K562 (cell line): Measurements from ENCODE around the gene KLHDC7A. TPM values are rescaled to one million over a fixed set of nuclear protein-coding genes. Genes with fewer than 3 reads are reported as not detected.

Source experiments
- ARID2 ChIP-seq: fragments of 450-650 bp; IDR thresholded peaks from 2 replicates; pipeline ENCODE4 v1.6.1; 2017; ENCODE audit warnings: antibody characterized with exemption, mild to moderate bottlenecking
- ARID4B ChIP-seq: sonication (generic); formaldehyde crosslinking; IDR thresholded peaks from 2 replicates; pipeline ENCODE4 v1.8.0; 2022; ENCODE audit warnings: mild to moderate bottlenecking, missing genetic modification reagents
- CREB5 ChIP-seq: fragments of 250-450 bp; sonication (Bioruptor Pico); IDR thresholded peaks from 2 replicates; pipeline ENCODE4 v1.5.0; 2020; ENCODE audit warnings: mild to moderate bottlenecking
- E2F8 ChIP-seq: fragments of 450-650 bp; IDR thresholded peaks from 2 replicates; pipeline ENCODE4 v1.7.1; 2018; ENCODE audit warnings: mild to moderate bottlenecking, low read depth; ENCODE audit not compliant: partially characterized antibody
- FIP1L1 ChIP-seq: fragments of 200-400 bp; formaldehyde crosslinking; IDR thresholded peaks from 2 replicates; pipeline ENCODE4 v1.6.1; 2018; ENCODE audit warnings: mild to moderate bottlenecking, low read depth, low read length; ENCODE audit not compliant: poor library complexity, severe bottlenecking
- HDAC6 ChIP-seq: IDR thresholded peaks from 2 replicates; pipeline ENCODE4 v1.6.1; 2012; ENCODE audit warnings: low read depth, mild to moderate bottlenecking, control low read depth, inconsistent platforms, low read length, moderate library complexity
- MYNN ChIP-seq, 2 experiments: sonication (generic); formaldehyde crosslinking in 1 of 2; IDR thresholded peaks; 2 replicates each; pipeline versions ENCODE4 v1.5.0 to v1.6.1; 2016 to 2020; ENCODE audit warnings: antibody characterized with exemption in 1 of 2, missing genetic modification reagents in 1 of 2
- NFYB ChIP-seq: IDR thresholded peaks from 2 replicates; pipeline ENCODE4 v1.6.1; 2011; ENCODE audit warnings: mild to moderate bottlenecking, moderate library complexity; ENCODE audit not compliant: insufficient read length; ENCODE audit errors: extremely low read depth
- NUFIP1 ChIP-seq: fragments of 450-650 bp; IDR thresholded peaks from 2 replicates; pipeline ENCODE4 v1.6.1; 2018; ENCODE audit not compliant: partially characterized antibody
- SRSF1 ChIP-seq: fragments of 200-400 bp; formaldehyde crosslinking; IDR thresholded peaks from 2 replicates; pipeline ENCODE4 v1.6.1; 2017; ENCODE audit warnings: mild to moderate bottlenecking, low read depth, low read length, moderate library complexity
- TEAD1 ChIP-seq, 2 experiments: fragments of 450-650 bp in 1 of 2; sonication (generic) in 1 of 2; formaldehyde crosslinking; IDR thresholded peaks; 2 replicates each; pipeline versions ENCODE4 v1.4.0 to v1.8.0; 2020 to 2022; ENCODE audit warnings: mild to moderate bottlenecking in 2 of 2, missing genetic modification reagents in 1 of 2
- USF2 ChIP-seq: sonication (generic); formaldehyde crosslinking; IDR thresholded peaks from 2 replicates; pipeline ENCODE4 v1.5.0; 2020; ENCODE audit warnings: missing genetic modification reagents
- ZFP30 ChIP-seq: fragments of 250-450 bp; sonication (Bioruptor Pico); IDR thresholded peaks from 2 replicates; pipeline ENCODE4 v1.8.0; 2022; ENCODE audit warnings: moderate library complexity, mild to moderate bottlenecking, inconsistent platforms, borderline replicate concordance
- ZNF449 ChIP-seq: fragments of 250-450 bp; sonication (Bioruptor Pico); IDR thresholded peaks from 2 replicates; pipeline ENCODE4 v1.8.0; 2022; ENCODE audit warnings: moderate library complexity, mild to moderate bottlenecking, inconsistent platforms
- polyA plus RNA-seq, 8 experiments: library from polyadenylated mRNA; depleted of rRNA in 4 of 8; stranded (reverse) in 5 of 8; unstranded in 3 of 8; fragments of >200 nt; fragmentation: Nextera tagmentation in 2 of 8; fragmentation: Illumina TruSeq in 1 of 8; extraction: Ambion mirVana in 2 of 8; extraction: Trizol in 1 of 8; gene quantifications; 2 replicates each; pipeline versions ENCODE4 v1.2.1 to v1.2.3, GENCODE V29; 2011 to 2014; ENCODE audit warnings: inconsistent platforms in 1 of 8, missing spikeins in 1 of 8
- total RNA-seq, 7 experiments: library from RNA; depleted of rRNA in 6 of 7; stranded (reverse); fragments of >200 nt in 6 of 7; fragmentation: Illumina TruSeq in 2 of 7; extraction: Trizol in 2 of 7; gene quantifications; 2 replicates each; pipeline versions ENCODE4 v1.2.1 to v1.2.3, GENCODE V29; 2011 to 2021; ENCODE audit warnings: low replicate concordance in 1 of 7

KLHDC7A gene
- total and polyA plus RNA-seq, 9 of the 15 experiments (the other 6 are each of a cell fraction or from before 2014, with no cell fraction given) = 0.01 to 0.02 (median 0.01) TPM; not detected in 6

GRCh38 chr1:18530587-18531502, 50.1 kb downstream of the KLHDC7A start (continued):
- TF ChIP-seq FIP1L1 (no peak), ZNF449 (no peak), CREB5 (CRISPR knock-in tag) (no peak), MYNN (IDR thresholded peaks at IDR 0.05) (peak; percentile 72; the same call in 1 of the 2 replicates), MYNN (CRISPR knock-in tag; IDR thresholded peaks at IDR 0.05) (no peak), ARID4B (CRISPR knock-in tag) (no peak), E2F8 (no peak), SRSF1 (no peak), ZFP30 (CRISPR knock-in tag) (no peak), ARID2 (no peak), TEAD1 (CRISPR knock-in tag; IDR thresholded peaks at IDR 0.05) (0 out of 4 replicates have a peak, but pooled peaks have one; percentile 18 to 48), NUFIP1 (no peak), NFYB (no peak), HDAC6 (no peak), USF2 (CRISPR knock-in tag) (no peak)
